Adrenal gland (tissue), 5 donors: ENCODE results near the gene SYT10.

ENCODE experiments used
- POLR2A ChIP-seq, 2 donors: fragments of 450-650 bp; IDR thresholded peaks; one replicate each; pipeline ENCODE4 v1.6.1; 2017; ENCODE audit warnings: antibody characterized with exemption in 2 of 2, mild to moderate bottlenecking in 2 of 2, moderate library complexity in 1 of 2
- TF ChIP-seq, protein P1 (sequence below), 6 experiments: fragments of 450-650 bp in 4 of 6; fragments of 200-600 bp in 2 of 6; sonication (generic) in 1 of 6; IDR thresholded peaks; 1 replicate in 5 of 6; 2 replicates in 1 of 6; pipeline versions ENCODE4 v1.5.1 to v1.8.0; 2016 to 2021; ENCODE audit warnings: antibody characterized with exemption in 6 of 6, mild to moderate bottlenecking in 2 of 6, moderate library complexity in 1 of 6
- donor health status: DM: no; HTN: no; CAD: no.

DNA sequence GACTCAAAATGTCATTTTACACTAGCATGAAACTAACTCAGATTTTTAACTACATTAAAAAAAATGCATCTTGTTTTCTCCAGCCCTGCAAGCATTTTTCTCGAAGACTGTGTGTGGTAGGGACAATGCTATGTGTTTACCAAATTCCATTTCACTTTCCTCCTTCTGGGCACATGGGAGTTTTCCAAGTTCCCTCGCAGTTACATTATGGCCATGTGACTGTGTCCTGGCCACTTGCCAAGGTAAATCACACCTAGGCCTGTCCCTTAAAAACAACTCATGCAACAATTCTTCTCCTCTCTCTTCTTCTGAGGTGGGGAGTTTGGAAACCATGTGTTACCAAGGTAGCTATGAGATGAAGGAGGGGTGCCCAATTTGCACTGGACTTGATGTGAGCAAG, 108.7 kb downstream of the SYT10 start:
- TF ChIP-seq, protein P1, sequence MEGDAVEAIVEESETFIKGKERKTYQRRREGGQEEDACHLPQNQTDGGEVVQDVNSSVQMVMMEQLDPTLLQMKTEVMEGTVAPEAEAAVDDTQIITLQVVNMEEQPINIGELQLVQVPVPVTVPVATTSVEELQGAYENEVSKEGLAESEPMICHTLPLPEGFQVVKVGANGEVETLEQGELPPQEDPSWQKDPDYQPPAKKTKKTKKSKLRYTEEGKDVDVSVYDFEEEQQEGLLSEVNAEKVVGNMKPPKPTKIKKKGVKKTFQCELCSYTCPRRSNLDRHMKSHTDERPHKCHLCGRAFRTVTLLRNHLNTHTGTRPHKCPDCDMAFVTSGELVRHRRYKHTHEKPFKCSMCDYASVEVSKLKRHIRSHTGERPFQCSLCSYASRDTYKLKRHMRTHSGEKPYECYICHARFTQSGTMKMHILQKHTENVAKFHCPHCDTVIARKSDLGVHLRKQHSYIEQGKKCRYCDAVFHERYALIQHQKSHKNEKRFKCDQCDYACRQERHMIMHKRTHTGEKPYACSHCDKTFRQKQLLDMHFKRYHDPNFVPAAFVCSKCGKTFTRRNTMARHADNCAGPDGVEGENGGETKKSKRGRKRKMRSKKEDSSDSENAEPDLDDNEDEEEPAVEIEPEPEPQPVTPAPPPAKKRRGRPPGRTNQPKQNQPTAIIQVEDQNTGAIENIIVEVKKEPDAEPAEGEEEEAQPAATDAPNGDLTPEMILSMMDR (IDR thresholded peaks at IDR 0.05), result no peak
- TF ChIP-seq POLR2A (IDR thresholded peaks at IDR 0.05), result no peak
